Smooth muscle cell (in vitro differentiated cells): Measurements from ENCODE around the gene SMARCA5. TPM values are rescaled to one million over a fixed set of nuclear protein-coding genes. Genes with fewer than 3 reads are reported as not detected.

Experiments
- DNase-seq: peaks from one replicate; lab custom pipeline; 2025; ENCODE audit not compliant: unreplicated experiment; lab: John Stamatoyannopoulos, UW
- H2AFZ ChIP-seq: fragments of 200-600 bp; sonication (generic); 2 replicates; pipeline ENCODE4 v1.6.0; 2016; ENCODE audit warnings: antibody characterized with exemption, low read depth, mild to moderate bottlenecking
- H3F3A ChIP-seq: fragments of 200-600 bp; sonication (generic); 2 replicates; pipeline ENCODE4 v1.6.0; 2017; ENCODE audit warnings: antibody characterized with exemption, low read depth
- H3K27ac ChIP-seq: fragments of 200-600 bp; sonication (generic); 2 replicates; pipeline ENCODE4 v1.5.1; 2016; ENCODE audit warnings: low read depth, mild to moderate bottlenecking
- H3K27me3 ChIP-seq: fragments of 200-600 bp; sonication (generic); 2 replicates; pipeline ENCODE4 v1.6.1; 2016; ENCODE audit warnings: low read depth, mild to moderate bottlenecking
- H3K36me3 ChIP-seq: fragments of 200-600 bp; sonication (generic); 2 replicates; pipeline ENCODE4 v1.5.1; 2016; ENCODE audit warnings: low read depth
- H3K4me1 ChIP-seq: fragments of 200-600 bp; sonication (generic); 2 replicates; pipeline ENCODE4 v1.5.1; 2016; ENCODE audit warnings: low read depth
- H3K4me2 ChIP-seq: fragments of 200-600 bp; sonication (generic); 2 replicates; pipeline ENCODE4 v1.6.0; 2016; ENCODE audit warnings: mild to moderate bottlenecking
- H3K4me3 ChIP-seq: fragments of 200-600 bp; sonication (generic); 2 replicates; pipeline ENCODE4 v1.5.1; 2016; ENCODE audit warnings: mild to moderate bottlenecking
- H3K79me2 ChIP-seq: fragments of 200-600 bp; sonication (generic); 2 replicates; pipeline ENCODE4 v1.6.0; 2016; ENCODE audit warnings: low read depth, mild to moderate bottlenecking
- H3K9ac ChIP-seq: fragments of 200-600 bp; sonication (generic); 2 replicates; pipeline ENCODE4 v1.6.0; 2016; ENCODE audit warnings: low read depth
- H3K9me3 ChIP-seq: fragments of 200-600 bp; sonication (generic); replicated peaks from 2 replicates; pipeline ENCODE4 v1.5.1; 2016; ENCODE audit warnings: low read depth
- H4K20me1 ChIP-seq: fragments of 200-600 bp; sonication (generic); 2 replicates; pipeline ENCODE4 v1.6.0; 2016; ENCODE audit warnings: low read depth
- CTCF ChIP-seq: fragments of 200-600 bp; sonication (generic); IDR thresholded peaks from 2 replicates; pipeline ENCODE4 v1.5.1; 2017; ENCODE audit warnings: borderline replicate concordance, mild to moderate bottlenecking, antibody characterized with exemption; ENCODE audit not compliant: insufficient read depth, poor library complexity, severe bottlenecking
- WGBS: methylation state at CpG from one replicate; pipeline ENCODE4 v1.1.7; 2016; ENCODE audit warnings: low lambda C conversion rate; 5-methylcytosine and 5-hydroxymethylcytosine counted together
- polyA plus RNA-seq: library from polyadenylated mRNA; unstranded; fragments of >200 nt; fragmentation: Nextera tagmentation; extraction: Ambion mirVana; gene quantifications from 2 replicates; pipeline ENCODE4 v1.2.1, GENCODE V29; 2016
- total RNA-seq: library from RNA; depleted of rRNA; stranded (reverse); fragments of >200 nt; gene quantifications from 2 replicates; pipeline ENCODE4 v1.2.3, GENCODE V29; 2014

SMARCA5 gene
- total and polyA plus RNA-seq, 2 experiments from 2014 or later, result 31.2 to 80.2 TPM

DNA sequence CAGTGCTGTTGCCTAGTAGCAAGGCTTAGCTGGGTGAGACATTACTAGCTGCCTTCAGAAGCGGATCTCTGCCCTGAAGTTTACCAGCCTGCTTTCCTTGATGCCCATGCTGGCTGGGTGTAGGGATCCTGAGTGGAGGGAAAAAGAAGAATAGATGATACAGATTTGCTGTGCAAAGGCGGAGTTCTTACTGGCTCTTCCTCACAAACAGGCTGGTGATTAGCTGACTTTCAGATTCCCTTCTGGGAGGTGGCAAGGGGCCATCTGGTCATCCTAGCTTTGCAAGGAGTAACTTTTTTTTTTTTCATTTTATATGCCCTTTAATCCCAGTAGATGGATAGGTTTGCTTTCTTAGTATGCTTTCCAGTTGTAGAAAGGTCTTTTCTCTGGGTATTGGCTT is 44.8 kb downstream of the SMARCA5 start:
- Histone ChIP-seq H3K79me2 (no peaks in the 10 kb centered on the region), H3F3A (peaks cover 12% of the 10 kb centered on the region), H4K20me1 (no peaks in the 10 kb centered on the region), H3K27me3 (no peaks in the 10 kb centered on the region), H3K36me3 (no peaks in the 10 kb centered on the region), H3K9ac (no peak overlapping the region), H3K27ac (no peak overlapping the region), H3K9me3 (no peaks in the 10 kb centered on the region), H3K4me2 (peak overlapping the region; percentile 92), H3K4me3 (no peak overlapping the region), H3K4me1 (no peaks in the 10 kb centered on the region), H2AFZ (no peak overlapping the region)
- DNase-seq, result no peak
- WGBS, result 73% methylated on average over 2 of the region's 2 CpGs
- no peak for TF ChIP-seq CTCF

DNA sequence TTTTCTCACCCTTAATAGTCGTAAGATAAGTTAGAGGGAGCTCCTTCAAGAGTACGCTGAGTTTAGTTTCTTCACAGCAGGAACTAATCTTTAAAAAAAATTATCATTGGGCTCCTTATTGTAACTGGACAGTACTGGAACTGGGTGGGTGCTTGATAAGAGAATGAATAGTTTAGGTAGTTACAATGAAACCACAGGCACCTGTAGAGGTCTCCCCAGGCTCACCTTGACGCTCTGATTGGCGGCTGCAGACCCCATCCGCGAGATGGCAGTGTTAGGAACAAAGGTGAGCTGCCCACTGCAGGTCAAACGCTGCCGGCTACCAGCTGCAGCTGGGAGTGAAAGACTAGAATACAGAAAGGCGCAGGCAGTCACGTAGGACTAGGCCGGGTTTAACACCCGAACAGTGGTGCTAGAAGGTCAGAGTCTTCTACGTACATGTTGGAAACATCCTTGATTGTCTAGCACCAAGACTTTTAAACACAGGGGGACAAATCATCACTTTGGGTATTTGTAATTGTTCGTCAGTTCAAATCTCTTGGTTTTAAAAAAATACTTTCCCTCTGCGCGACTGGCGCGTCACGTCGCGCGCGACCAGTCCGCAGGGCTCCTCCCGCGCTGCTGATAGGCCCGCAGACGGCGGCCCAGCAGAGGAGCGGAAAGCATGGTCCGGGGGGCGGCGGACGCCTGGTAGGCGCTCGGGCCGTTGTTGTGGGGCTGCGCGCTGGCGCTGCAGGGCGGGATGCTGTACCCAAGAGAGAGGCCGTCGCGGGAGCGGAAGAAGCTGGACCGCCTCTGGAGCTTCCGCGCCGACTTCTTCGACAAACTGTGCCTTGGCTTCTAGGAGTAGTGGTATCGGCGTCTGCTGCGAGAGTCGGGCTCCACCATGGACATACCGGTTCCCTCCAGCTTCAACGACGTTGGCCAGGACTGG is 45.6 kb downstream of the SMARCA5 start:
- H3K79me2 ChIP-seq, result no peaks in the 10 kb centered on the region
- TF ChIP-seq CTCF, result peak; percentile 22
- peak overlapping the region; percentile 72 for H3K9ac ChIP-seq
- no peaks in the 10 kb centered on the region for H3K27me3 ChIP-seq
- H3K27ac ChIP-seq, result no peak overlapping the region
- H3F3A ChIP-seq, result peaks cover 6% of the 10 kb centered on the region
- H3K9me3 ChIP-seq, result no peaks in the 10 kb centered on the region
- peak overlapping the region; percentile 92 for H3K4me2 ChIP-seq
- H2AFZ ChIP-seq, result peak overlapping the region; percentile 94
- H3K4me1 ChIP-seq, result no peaks in the 10 kb centered on the region
- H3K4me3 ChIP-seq, result peak overlapping the region; percentile 69
- DNase-seq, result no peak
- no peaks in the 10 kb centered on the region for H3K36me3 ChIP-seq
- 13% methylated on average over 52 of the region's 57 CpGs for WGBS
- no peaks in the 10 kb centered on the region for H4K20me1 ChIP-seq

DNA sequence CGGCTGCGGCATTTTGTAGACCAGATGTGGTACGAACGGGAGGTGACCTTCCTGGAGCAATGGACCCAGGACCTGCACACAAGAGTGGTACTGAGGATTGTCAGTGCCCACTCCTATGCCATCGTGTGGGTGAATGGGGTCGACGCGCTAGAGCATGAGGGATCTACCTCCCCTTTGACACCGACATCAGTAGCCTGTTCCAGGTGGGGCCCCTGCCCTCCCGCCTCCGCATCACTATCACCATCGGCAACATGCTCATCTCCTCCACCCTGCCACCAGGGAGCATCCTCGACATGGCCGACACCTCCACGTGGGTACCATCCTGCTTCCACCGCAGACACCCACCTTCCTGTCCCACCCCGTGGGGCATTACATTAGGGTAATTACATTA is 46.2 kb downstream of the SMARCA5 start:
- Histone ChIP-seq H3K27ac (no peak overlapping the region), H3K4me3 (peak overlapping the region; percentile 69), H3K4me2 (peak overlapping the region; percentile 92), H3K79me2 (no peaks in the 10 kb centered on the region), H3K4me1 (no peaks in the 10 kb centered on the region), H3K36me3 (no peaks in the 10 kb centered on the region), H3F3A (no peaks in the 10 kb centered on the region), H3K9me3 (no peaks in the 10 kb centered on the region), H3K27me3 (no peaks in the 10 kb centered on the region), H4K20me1 (no peaks in the 10 kb centered on the region), H2AFZ (peak overlapping the region; percentile 94), H3K9ac (peak overlapping the region; percentile 72)
- TF ChIP-seq CTCF, result no peak
- WGBS, result 67% methylated on average over 17 of the region's 17 CpGs
- DNase-seq, result no peak

DNA sequence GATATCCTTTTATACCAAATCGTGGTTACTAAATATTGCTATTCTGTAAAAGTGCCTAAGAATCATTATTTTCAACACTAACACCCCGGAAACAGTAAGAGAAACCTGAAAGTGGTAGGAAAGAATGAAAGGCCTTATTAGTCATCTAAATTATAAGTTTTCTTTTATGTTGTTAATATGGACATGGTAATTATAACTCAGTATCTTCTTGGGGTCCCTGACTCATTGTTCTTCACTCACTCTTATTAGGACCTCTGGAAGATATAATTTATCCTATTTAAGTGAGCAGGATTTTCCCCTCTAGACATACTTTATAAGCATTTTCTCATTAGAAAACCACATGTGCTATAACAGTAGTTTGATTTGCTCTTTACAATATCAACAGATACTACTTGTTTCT is 51.0 kb downstream of the SMARCA5 start:
- no peaks in the 10 kb centered on the region for H4K20me1 ChIP-seq
- no peak for TF ChIP-seq CTCF
- 80% methylated on average over 2 of the region's 2 CpGs for WGBS
- no peaks in the 10 kb centered on the region for H3K4me1 ChIP-seq
- H3K9me3 ChIP-seq, result no peaks in the 10 kb centered on the region
- H3K27ac ChIP-seq, result no peak overlapping the region
- DNase-seq, result no peak
- H3K36me3 ChIP-seq, result no peaks in the 10 kb centered on the region
- no peak overlapping the region for H3K9ac ChIP-seq
- no peaks in the 10 kb centered on the region for H3K79me2 ChIP-seq
- H3K4me3 ChIP-seq, result no peak overlapping the region
- no peak overlapping the region for H2AFZ ChIP-seq
- no peak overlapping the region for H3K4me2 ChIP-seq
- H3K27me3 ChIP-seq, result no peaks in the 10 kb centered on the region
- no peaks in the 10 kb centered on the region for H3F3A ChIP-seq
